ENCODE measurements around the gene CDCA5. TPM values are rescaled to one million over a fixed set of nuclear protein-coding genes. Genes with fewer than 3 reads are reported as not detected.
A peak's percentile ranks its signal among the peaks of the same experiment; 100 is the strongest.

CDCA5 gene
- total RNA-seq, 1 donor from 2014 or later = 3.7 TPM

GRCh38 chr11:65114538-65115171 lies 30.8 kb upstream of the CDCA5 start:
- TF ChIP-seq POLR2AphosphoS5 (IDR thresholded peaks at IDR 0.05; ENCODE audit: insufficient read depth in 1 of 2, low read depth in 1 of 2) (no peak), CTCF (IDR thresholded peaks at IDR 0.05) (no peak), POLR2A (IDR thresholded peaks at IDR 0.05) (no peak)
- Histone ChIP-seq H3K9me3 (no peaks in the 10 kb centered on the region), H3K27me3 (no peaks in the 10 kb centered on the region), H3K4me3 (no peak overlapping the region), H3K27ac (no peak overlapping the region), H3K4me1 (peaks cover 60% of the 10 kb centered on the region), H3K36me3 (peaks cover 0 to 11% of the 10 kb centered on the region in 2 donors)
- DNase-seq (ENCODE audit: extremely low spot score in 2 of 2) = no peak
- intact Hi-C loops (cut with DNase I) = loop anchor here (5.0 kb wide), 1 partner anchor 102 kb away; the partner anchor contains the start of gene ARL2

DNA sequence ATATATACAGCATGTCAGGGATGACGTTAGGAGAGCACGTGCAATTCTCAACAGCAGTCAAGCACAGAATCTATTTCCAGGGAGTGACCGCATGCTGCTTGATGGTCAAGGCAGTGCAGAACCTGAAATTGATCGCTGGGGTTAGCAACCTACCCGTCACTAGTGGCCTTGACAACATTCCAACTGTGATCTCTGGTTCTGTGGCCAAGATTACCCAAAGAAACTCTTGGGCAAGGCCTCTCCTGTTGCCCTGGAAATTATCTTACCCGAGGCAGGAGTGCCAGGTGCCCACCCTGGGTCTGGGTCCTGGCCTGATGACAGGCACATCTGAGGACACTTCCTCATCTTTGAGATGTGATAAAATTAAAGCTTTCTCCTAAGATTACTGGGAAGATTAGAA lies 30.0 kb upstream of the CDCA5 start:
- peaks cover 60% of the 10 kb centered on the region for H3K4me1 ChIP-seq
- peaks cover 0 to 8% of the 10 kb centered on the region in 2 donors for H3K36me3 ChIP-seq
- H3K4me3 ChIP-seq = no peak overlapping the region
- no peaks in the 10 kb centered on the region for H3K9me3 ChIP-seq
- DNase-seq (ENCODE audit: extremely low spot score in 2 of 2) = no peak
- no peak overlapping the region for H3K27ac ChIP-seq
- TF ChIP-seq POLR2A (IDR thresholded peaks at IDR 0.05) (no peak), POLR2AphosphoS5 (IDR thresholded peaks at IDR 0.05; ENCODE audit: insufficient read depth in 1 of 2, low read depth in 1 of 2) (no peak), CTCF (IDR thresholded peaks at IDR 0.05) (no peak)
- H3K27me3 ChIP-seq = no peaks in the 10 kb centered on the region
- intact Hi-C loops (cut with DNase I) = no loop called here

DNA sequence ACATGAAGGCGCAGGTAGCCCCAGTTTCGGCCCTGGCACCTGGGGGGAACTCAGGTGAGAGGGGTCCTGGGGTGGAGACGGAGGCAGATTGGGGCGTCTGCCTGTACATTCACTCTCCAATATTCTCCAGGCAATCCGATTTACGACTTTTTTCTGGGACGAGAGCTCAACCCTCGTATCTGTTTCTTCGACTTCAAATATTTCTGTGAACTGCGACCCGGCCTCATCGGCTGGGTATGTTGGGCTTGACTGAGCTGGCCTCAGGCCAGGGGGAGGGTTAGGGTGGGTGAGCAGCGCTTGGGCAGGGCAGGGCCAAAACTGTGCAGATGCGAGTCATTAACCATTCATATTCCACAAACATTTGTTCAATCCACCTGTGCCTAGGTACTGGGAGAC lies 29.5 kb upstream of the CDCA5 start:
- H3K27me3 ChIP-seq = no peaks in the 10 kb centered on the region
- no peak overlapping the region for H3K27ac ChIP-seq
- DNase-seq (ENCODE audit: extremely low spot score in 2 of 2) = no peak
- intact Hi-C loops (cut with DNase I) = no loop called here
- peaks cover 0 to 11% of the 10 kb centered on the region in 2 donors for H3K36me3 ChIP-seq
- H3K4me3 ChIP-seq = peak overlapping the region; percentile 50 to 53
- H3K4me1 ChIP-seq = peaks cover 60% of the 10 kb centered on the region
- no peaks in the 10 kb centered on the region for H3K9me3 ChIP-seq
- TF ChIP-seq POLR2A (IDR thresholded peaks at IDR 0.05) = no peak
- TF ChIP-seq POLR2AphosphoS5 (IDR thresholded peaks at IDR 0.05; ENCODE audit: insufficient read depth in 1 of 2, low read depth in 1 of 2) = no peak
- no peak for TF ChIP-seq CTCF (IDR thresholded peaks at IDR 0.05)

DNA sequence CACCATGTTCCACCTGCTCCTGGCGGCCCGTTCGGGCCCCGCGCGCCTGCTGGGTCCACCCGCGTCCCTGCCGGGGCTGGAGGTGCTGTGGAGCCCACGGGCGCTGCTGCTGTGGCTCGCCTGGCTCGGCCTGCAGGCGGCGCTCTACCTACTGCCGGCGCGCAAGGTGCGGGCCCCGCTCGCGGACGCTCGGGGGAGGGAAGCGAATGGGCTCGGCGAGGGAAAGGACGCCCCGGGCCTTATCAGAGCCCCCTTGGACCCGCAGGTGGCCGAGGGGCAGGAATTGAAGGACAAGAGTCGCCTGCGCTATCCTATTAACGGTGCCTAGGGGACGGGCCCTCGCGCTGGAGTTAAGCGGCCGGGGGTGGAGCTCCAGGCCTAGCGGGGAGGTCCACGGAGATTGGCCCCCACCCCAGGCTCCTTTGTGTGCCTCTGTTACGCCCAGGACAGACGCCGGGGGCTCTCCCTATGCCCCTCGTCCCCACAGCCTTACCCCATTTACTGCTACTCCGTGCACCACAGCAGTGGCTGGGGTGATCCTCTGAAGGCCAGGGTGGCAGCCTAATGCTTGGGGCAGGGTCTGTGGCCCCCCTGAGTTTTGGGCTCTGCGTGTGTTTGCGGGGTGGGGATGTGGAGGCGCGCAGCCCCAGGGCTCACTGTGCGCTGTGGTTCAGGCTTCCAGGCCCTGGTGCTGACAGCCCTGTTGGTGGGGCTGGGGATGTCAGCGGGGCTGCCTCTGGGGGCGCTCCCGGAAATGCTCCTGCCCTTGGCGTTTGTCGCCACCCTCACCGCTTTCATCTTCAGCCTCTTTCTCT lies 28.9 kb upstream of the CDCA5 start:
- intact Hi-C loops (cut with DNase I) = no loop called here
- no peak for DNase-seq (ENCODE audit: extremely low spot score in 2 of 2)
- H3K4me1 ChIP-seq = peaks cover 55% of the 10 kb centered on the region

More for the DNA sequence above, 28.9 kb upstream of the CDCA5 start:
- Histone ChIP-seq H3K27me3 (no peaks in the 10 kb centered on the region), H3K4me3 (peak overlapping the region; percentile 50 to 53), H3K27ac (peak overlapping the region; percentile 27), H3K36me3 (peaks cover 0 to 17% of the 10 kb centered on the region in 2 donors), H3K9me3 (no peaks in the 10 kb centered on the region)
- TF ChIP-seq POLR2AphosphoS5 (IDR thresholded peaks at IDR 0.05; ENCODE audit: insufficient read depth in 1 of 2, low read depth in 1 of 2) (no peak), CTCF (IDR thresholded peaks at IDR 0.05) (peak; percentile 44 to 65 (median 48))
